Esophagus muscularis mucosa (tissue), 4 donors: Measurements from ENCODE around the gene SAXO2.

Experiments used
- CTCF ChIP-seq, 3 experiments: fragments of 200-600 bp in 2 of 3; fragments of 450-650 bp in 1 of 3; sonication (generic) in 2 of 3; IDR thresholded peaks; one replicate each; pipeline ENCODE4 v1.5.1; 2017 to 2019; ENCODE audit warnings: antibody characterized with exemption in 3 of 3, mild to moderate bottlenecking in 2 of 3, moderate library complexity in 1 of 3
- EP300 ChIP-seq: sonication (generic); formaldehyde crosslinking; IDR thresholded peaks from one replicate; pipeline ENCODE4 v1.6.1; 2017; ENCODE audit warnings: antibody characterized with exemption
- POLR2A ChIP-seq: fragments of 450-650 bp; IDR thresholded peaks from one replicate; pipeline ENCODE4 v1.6.1; 2017; ENCODE audit warnings: antibody characterized with exemption, moderate library complexity, mild to moderate bottlenecking, low read depth
- POLR2AphosphoS5 ChIP-seq, 2 donors: sonication (generic); formaldehyde crosslinking; IDR thresholded peaks; one replicate each; pipeline ENCODE4 v1.6.1; 2017; ENCODE audit warnings: antibody characterized with exemption in 2 of 2

GRCh38 chr15:82315519-82316246, 53.1 kb downstream of the SAXO2 start:
- no peak for TF ChIP-seq POLR2A
- no peak for TF ChIP-seq CTCF (IDR thresholded peaks at IDR 0.05)
- no peak for TF ChIP-seq POLR2AphosphoS5 (IDR thresholded peaks at IDR 0.05)
- no peak for TF ChIP-seq EP300
